Esophagus squamous epithelium (tissue), 5 donors: ENCODE data around the gene IDUA. TPM values are rescaled to one million over a fixed set of nuclear protein-coding genes. Genes with fewer than 3 reads are reported as not detected.

Source experiments
- DNase-seq: peaks from one replicate; lab custom pipeline; 2025; lab: John Stamatoyannopoulos, UW
- H3K27ac ChIP-seq, 4 donors: fragments of 200-600 bp; sonication (generic); one replicate each; pipeline ENCODE4 v1.5.1; 2016 to 2019; ENCODE audit warnings: mild to moderate bottlenecking in 1 of 4
- H3K27me3 ChIP-seq, 4 donors: fragments of 200-600 bp; sonication (generic); 1 replicate in 3 of 4; 2 replicates in 1 of 4; pipeline versions ENCODE4 v1.5.1 to v1.6.0; 2017 to 2021; ENCODE audit warnings: antibody characterized with exemption in 1 of 4
- H3K36me3 ChIP-seq, 3 donors: fragments of 200-600 bp; sonication (generic); one replicate each; pipeline ENCODE4 v1.5.1; 2016 to 2019
- H3K4me1 ChIP-seq, 3 donors: fragments of 200-600 bp; sonication (generic); one replicate each; pipeline ENCODE4 v1.5.1; 2017 to 2019
- H3K4me3 ChIP-seq, 4 donors: fragments of 200-600 bp; sonication (generic); 1 replicate in 3 of 4; 2 replicates in 1 of 4; pipeline ENCODE4 v1.5.1; 2016 to 2019; ENCODE audit warnings: mild to moderate bottlenecking in 2 of 4, moderate library complexity in 1 of 4
- H3K9me3 ChIP-seq, 3 donors: fragments of 200-600 bp; sonication (generic); one replicate each; pipeline ENCODE4 v1.5.1; 2016 to 2019
- POLR2A ChIP-seq, 4 donors: fragments of 450-650 bp; IDR thresholded peaks; one replicate each; pipeline ENCODE4 v1.6.1; 2017; ENCODE audit warnings: antibody characterized with exemption in 4 of 4, mild to moderate bottlenecking in 4 of 4, moderate library complexity in 3 of 4
- WGBS, 2 donors: methylation state at CpG; one replicate each; pipeline ENCODE4 v1.1.5; 2018; 5-methylcytosine and 5-hydroxymethylcytosine counted together
- intact Hi-C: fragments of 100-400 bp; cut with DNase I; formaldehyde crosslinking; loops from one replicate; pipeline ENCODE4 v1.15.0; 2022
- total RNA-seq, 4 donors: library from RNA; depleted of rRNA; stranded (reverse); fragments of >200 nt; gene quantifications; one replicate each; pipeline ENCODE4 v1.1.0, GENCODE V29; 2016
- TF ChIP-seq, protein P1 (sequence below), 6 experiments: fragments of 450-650 bp in 4 of 6; fragments of 200-600 bp in 2 of 6; sonication (generic) in 2 of 6; IDR thresholded peaks; one replicate each; pipeline ENCODE4 v1.5.1; 2016 to 2019; ENCODE audit warnings: antibody characterized with exemption in 6 of 6, mild to moderate bottlenecking in 4 of 6, moderate library complexity in 4 of 6
- donor health status: DM: yes; HTN: yes; CAD: no.

Gene IDUA
- total RNA-seq, 4 donors from 2014 or later, result 4.3 to 20.5 (median 14.1) TPM

DNA sequence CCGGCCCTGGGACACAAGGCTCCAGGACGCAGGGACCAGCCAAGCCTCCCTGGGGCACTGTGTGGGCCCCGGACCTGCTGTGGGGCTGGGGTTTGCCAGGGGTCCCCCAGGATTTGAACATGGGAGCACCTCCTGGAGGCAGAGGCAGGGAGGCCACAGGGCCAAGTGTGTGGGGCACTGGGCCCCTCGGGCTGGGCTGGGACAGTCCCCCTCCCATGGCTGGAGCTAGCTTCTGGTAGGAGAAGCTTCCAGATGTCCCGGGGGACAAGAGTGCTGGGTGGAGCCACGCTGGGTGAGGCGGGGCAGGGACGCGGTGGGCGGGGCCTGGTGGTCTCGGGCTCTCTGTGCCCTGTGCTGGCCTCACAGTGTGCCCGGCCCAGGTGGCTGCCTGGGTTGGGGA, 43.2 kb downstream of the IDUA start:
- H3K4me3 ChIP-seq, result no peak overlapping the region
- H3K36me3 ChIP-seq, result peaks cover 0 to 5% (median 0%) of the 10 kb centered on the region in 3 donors
- no peaks in the 10 kb centered on the region for H3K9me3 ChIP-seq
- intact Hi-C loops, result no loop called here
- WGBS, 2 donors, result 49 to 57% methylated on average over 4 to 6 of the region's 12 CpGs
- H3K27ac ChIP-seq, result no peak overlapping the region
- H3K4me1 ChIP-seq, result peaks cover 3 to 28% (median 9%) of the 10 kb centered on the region in 3 donors
- H3K27me3 ChIP-seq, result peaks cover 0 to 76% (median 0%) of the 10 kb centered on the region in 4 donors
- TF ChIP-seq, protein P1, sequence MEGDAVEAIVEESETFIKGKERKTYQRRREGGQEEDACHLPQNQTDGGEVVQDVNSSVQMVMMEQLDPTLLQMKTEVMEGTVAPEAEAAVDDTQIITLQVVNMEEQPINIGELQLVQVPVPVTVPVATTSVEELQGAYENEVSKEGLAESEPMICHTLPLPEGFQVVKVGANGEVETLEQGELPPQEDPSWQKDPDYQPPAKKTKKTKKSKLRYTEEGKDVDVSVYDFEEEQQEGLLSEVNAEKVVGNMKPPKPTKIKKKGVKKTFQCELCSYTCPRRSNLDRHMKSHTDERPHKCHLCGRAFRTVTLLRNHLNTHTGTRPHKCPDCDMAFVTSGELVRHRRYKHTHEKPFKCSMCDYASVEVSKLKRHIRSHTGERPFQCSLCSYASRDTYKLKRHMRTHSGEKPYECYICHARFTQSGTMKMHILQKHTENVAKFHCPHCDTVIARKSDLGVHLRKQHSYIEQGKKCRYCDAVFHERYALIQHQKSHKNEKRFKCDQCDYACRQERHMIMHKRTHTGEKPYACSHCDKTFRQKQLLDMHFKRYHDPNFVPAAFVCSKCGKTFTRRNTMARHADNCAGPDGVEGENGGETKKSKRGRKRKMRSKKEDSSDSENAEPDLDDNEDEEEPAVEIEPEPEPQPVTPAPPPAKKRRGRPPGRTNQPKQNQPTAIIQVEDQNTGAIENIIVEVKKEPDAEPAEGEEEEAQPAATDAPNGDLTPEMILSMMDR (IDR thresholded peaks at IDR 0.05), result no peak
- no peak for TF ChIP-seq POLR2A (IDR thresholded peaks at IDR 0.05)
- no peak for DNase-seq

- TF ChIP-seq, protein P1 (IDR thresholded peaks at IDR 0.05), result no peak
- no peak for TF ChIP-seq POLR2A (IDR thresholded peaks at IDR 0.05)
- H3K27me3 ChIP-seq, result peaks cover 0 to 81% (median 0%) of the 10 kb centered on the region in 4 donors
- intact Hi-C loops, result no loop called here
- DNase-seq, result no peak
- WGBS, 2 donors, result 60 to 67% methylated on average over 1 to 3 of the region's 16 CpGs
- no peak overlapping the region for H3K4me3 ChIP-seq
- H3K4me1 ChIP-seq, result peaks cover 3 to 34% (median 9%) of the 10 kb centered on the region in 3 donors
- H3K36me3 ChIP-seq, result no peaks in the 10 kb centered on the region
- H3K27ac ChIP-seq, result no peak overlapping the region
- no peaks in the 10 kb centered on the region for H3K9me3 ChIP-seq
Observed at GRCh38 chr4:1030559-1030958, 43.7 kb downstream of the IDUA start.

DNA sequence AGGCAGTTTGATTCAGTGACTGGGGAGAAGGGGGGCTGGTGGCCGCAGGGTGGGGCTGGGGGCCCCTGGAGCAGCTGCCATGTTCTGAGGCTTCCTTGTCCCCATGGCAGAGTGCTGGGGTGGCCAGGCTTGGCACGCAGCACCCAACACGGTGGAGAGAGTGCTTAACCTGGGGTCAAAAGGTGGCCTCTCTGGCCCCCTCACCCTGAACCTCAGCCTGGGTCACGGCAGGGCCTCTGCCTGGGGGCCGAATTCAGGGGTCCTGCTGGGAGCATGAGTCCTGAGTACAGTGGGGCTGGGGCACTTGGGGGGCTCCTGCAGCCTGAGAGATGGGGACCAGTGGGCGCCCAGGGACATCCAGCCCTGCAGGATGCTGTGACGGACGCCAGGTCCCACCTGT, 44.5 kb downstream of the IDUA start:
- Histone ChIP-seq H3K9me3 (no peaks in the 10 kb centered on the region), H3K27me3 (peaks cover 0 to 89% (median 0%) of the 10 kb centered on the region in 4 donors), H3K4me3 (no peak overlapping the region), H3K36me3 (no peaks in the 10 kb centered on the region), H3K4me1 (peaks cover 3 to 34% (median 9%) of the 10 kb centered on the region in 3 donors), H3K27ac (no peak overlapping the region)
- intact Hi-C loops, result no loop called here
- no peak for DNase-seq
- 100% methylated on average over 1 of the region's 8 CpGs; no CpG with 5 or more reads in 1 of the 2 donors for WGBS, 2 donors
- TF ChIP-seq POLR2A (IDR thresholded peaks at IDR 0.05), result no peak
- TF ChIP-seq, protein P1 (IDR thresholded peaks at IDR 0.05), result no peak

- TF ChIP-seq, protein P1 (IDR thresholded peaks at IDR 0.05), result peak in 1 of 6 experiments; percentile 16
- no peak for TF ChIP-seq POLR2A (IDR thresholded peaks at IDR 0.05)
- H3K4me3 ChIP-seq, result no peak overlapping the region
- H3K27me3 ChIP-seq, result peaks cover 0 to 93% (median 0%) of the 10 kb centered on the region in 4 donors
- H3K4me1 ChIP-seq, result peaks cover 3 to 32% (median 9%) of the 10 kb centered on the region in 3 donors
- no peaks in the 10 kb centered on the region for H3K9me3 ChIP-seq
- no peaks in the 10 kb centered on the region for H3K36me3 ChIP-seq
- 14 to 45% methylated on average over 4 to 12 of the region's 37 CpGs for WGBS, 2 donors
- no peak overlapping the region for H3K27ac ChIP-seq
- DNase-seq, result no peak
- intact Hi-C loops, result no loop called here
Observed at GRCh38 chr4:1031956-1032795, 45.3 kb downstream of the IDUA start.

DNA sequence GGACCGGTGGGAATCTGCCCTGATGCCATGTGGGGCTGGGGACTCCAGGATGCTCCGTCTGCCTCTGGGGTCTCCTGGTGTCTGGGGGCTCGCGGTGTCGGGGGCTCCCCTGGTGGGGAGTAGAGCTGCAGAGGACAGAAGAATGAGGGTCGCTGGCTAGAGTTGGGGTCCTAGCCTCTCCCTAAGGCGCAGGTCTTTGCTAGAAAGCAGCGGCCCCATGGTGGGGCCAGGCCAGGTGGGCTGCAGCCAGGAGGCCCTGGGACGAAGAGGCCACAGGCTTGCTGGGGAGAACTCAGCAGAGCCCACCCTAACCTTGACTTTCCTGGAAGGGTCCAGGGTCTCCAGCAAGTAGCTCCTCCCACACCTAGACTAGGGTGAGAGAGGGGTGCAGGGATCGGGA, 46.0 kb downstream of the IDUA start:
- Histone ChIP-seq H3K27ac (no peak overlapping the region), H3K27me3 (peaks cover 0 to 90% (median 0%) of the 10 kb centered on the region in 4 donors), H3K36me3 (no peaks in the 10 kb centered on the region), H3K4me3 (no peak overlapping the region), H3K9me3 (no peaks in the 10 kb centered on the region), H3K4me1 (peaks cover 3 to 32% (median 9%) of the 10 kb centered on the region in 3 donors)
- TF ChIP-seq, protein P1 (IDR thresholded peaks at IDR 0.05), result no peak
- no peak for TF ChIP-seq POLR2A (IDR thresholded peaks at IDR 0.05)
- intact Hi-C loops, result no loop called here
- DNase-seq, result no peak
- WGBS, 2 donors, result 50 to 60% methylated on average over 1 to 2 of the region's 10 CpGs
